Gastroesophageal sphincter (tissue), 4 donors: ENCODE data around the gene ZNF516. TPM values are rescaled to one million over a fixed set of nuclear protein-coding genes. Genes with fewer than 3 reads are reported as not detected.

Experiments used
- ATAC-seq: fragments of 150-250 bp; one replicate; pipeline ENCODE4 v1.9.1; 2016; ENCODE audit warnings: mild to moderate bottlenecking, moderate library complexity
- H3K27ac ChIP-seq, 4 donors: fragments of 200-600 bp; sonication (generic) in 3 of 4; 1 replicate in 3 of 4; 2 replicates in 1 of 4; pipeline ENCODE4 v1.5.1; 2016 to 2019
- H3K27me3 ChIP-seq: fragments of 200-600 bp; sonication (generic); one replicate; pipeline ENCODE4 v1.5.1; 2019
- H3K36me3 ChIP-seq, 2 donors: fragments of 200-600 bp; sonication (generic); one replicate each; pipeline ENCODE4 v1.5.1; 2019; ENCODE audit warnings: control low read depth in 1 of 2
- H3K4me1 ChIP-seq, 3 donors: fragments of 200-600 bp; sonication (generic); 1 replicate in 2 of 3; 2 replicates in 1 of 3; pipeline ENCODE4 v1.5.1; 2016 to 2019; ENCODE audit warnings: control low read depth in 2 of 3
- H3K4me3 ChIP-seq, 2 donors: fragments of 200-600 bp; sonication (generic); one replicate each; pipeline ENCODE4 v1.5.1; 2019; ENCODE audit warnings: mild to moderate bottlenecking in 1 of 2, moderate library complexity in 1 of 2
- H3K9me3 ChIP-seq, 3 donors: fragments of 200-600 bp; sonication (generic); one replicate each; pipeline ENCODE4 v1.5.1; 2017 to 2019; ENCODE audit warnings: control low read depth in 2 of 3
- CTCF ChIP-seq, 4 experiments: fragments of 200-600 bp in 2 of 4; fragments of 450-650 bp in 2 of 4; sonication (generic) in 1 of 4; IDR thresholded peaks; one replicate each; pipeline ENCODE4 v1.5.1; 2017 to 2019; ENCODE audit warnings: antibody characterized with exemption in 4 of 4, mild to moderate bottlenecking in 2 of 4, moderate library complexity in 2 of 4
- EP300 ChIP-seq: sonication (generic); formaldehyde crosslinking; IDR thresholded peaks from one replicate; pipeline ENCODE4 v1.6.1; 2017; ENCODE audit warnings: antibody characterized with exemption, mild to moderate bottlenecking
- POLR2A ChIP-seq, 2 donors: fragments of 450-650 bp; IDR thresholded peaks; one replicate each; pipeline ENCODE4 v1.6.1; 2017; ENCODE audit warnings: antibody characterized with exemption in 2 of 2, mild to moderate bottlenecking in 2 of 2, moderate library complexity in 1 of 2
- POLR2AphosphoS5 ChIP-seq: sonication (generic); formaldehyde crosslinking; IDR thresholded peaks from one replicate; pipeline ENCODE4 v1.6.1; 2017; ENCODE audit warnings: antibody characterized with exemption
- WGBS, 2 donors: methylation state at CpG; one replicate each; pipeline ENCODE4 v1.1.5; 2018; ENCODE audit warnings: low coverage in 1 of 2; 5-methylcytosine and 5-hydroxymethylcytosine counted together
- total RNA-seq, 4 donors: library from RNA; depleted of rRNA; stranded (reverse); fragments of >200 nt; gene quantifications; one replicate each; pipeline ENCODE4 v1.1.0, GENCODE V29; 2016

Gene ZNF516
- total RNA-seq, 4 donors from 2014 or later = 17.8 to 43.8 (median 29.9) TPM

GRCh38 chr18:76525911-76526310 is 30.9 kb upstream of the ZNF516 start:
- no peaks in the 10 kb centered on the region for H3K36me3 ChIP-seq
- H3K27ac ChIP-seq = peak overlapping the region in 1 of 4 donors; percentile 70
- H3K4me1 ChIP-seq = peaks cover 0 to 28% (median 4%) of the 10 kb centered on the region in 3 donors
- TF ChIP-seq POLR2AphosphoS5 (no peak), EP300 (no peak), CTCF (IDR thresholded peaks at IDR 0.05) (no peak), POLR2A (IDR thresholded peaks at IDR 0.05) (no peak)
- peaks cover 4% of the 10 kb centered on the region for H3K27me3 ChIP-seq
- WGBS, 2 donors = 62 to 76% methylated on average over 3 of the region's 3 CpGs
- H3K4me3 ChIP-seq = no peak overlapping the region
- H3K9me3 ChIP-seq = no peaks in the 10 kb centered on the region
- ATAC-seq = no peak

- WGBS, 2 donors = 35 to 52% methylated on average over 9 to 16 of the region's 20 CpGs
- peaks cover 4% of the 10 kb centered on the region for H3K27me3 ChIP-seq
- no peak for TF ChIP-seq POLR2AphosphoS5
- TF ChIP-seq EP300 = no peak
- TF ChIP-seq CTCF (IDR thresholded peaks at IDR 0.05) = no peak
- TF ChIP-seq POLR2A (IDR thresholded peaks at IDR 0.05) = no peak
Observed at GRCh38 chr18:76524900-76525698, 30.1 kb upstream of the ZNF516 start.

GRCh38 chr18:76524477-76524876 is 29.4 kb upstream of the ZNF516 start:
- ATAC-seq = no peak
- Histone ChIP-seq H3K4me3 (no peak overlapping the region), H3K27me3 (peaks cover 2% of the 10 kb centered on the region), H3K9me3 (no peaks in the 10 kb centered on the region), H3K36me3 (no peaks in the 10 kb centered on the region), H3K27ac (peak overlapping the region in 1 of 4 donors; percentile 70), H3K4me1 (peaks cover 0 to 28% (median 4%) of the 10 kb centered on the region in 3 donors)
- WGBS, 2 donors = 80 to 89% methylated on average over 2 of the region's 2 CpGs
- TF ChIP-seq POLR2AphosphoS5 (no peak), CTCF (IDR thresholded peaks at IDR 0.05) (no peak), POLR2A (IDR thresholded peaks at IDR 0.05) (no peak), EP300 (no peak)

More at GRCh38 chr18:76524900-76525698, 30.1 kb upstream of the ZNF516 start:
- H3K27ac ChIP-seq = peak overlapping the region in 3 of 4 donors; percentile 14 to 70 (median 60)
- peaks cover 0 to 28% (median 4%) of the 10 kb centered on the region in 3 donors for H3K4me1 ChIP-seq
- peak overlapping the region; percentile 21 to 44 for H3K4me3 ChIP-seq
- H3K9me3 ChIP-seq = no peaks in the 10 kb centered on the region
- H3K36me3 ChIP-seq = no peaks in the 10 kb centered on the region
- ATAC-seq = peak; percentile 44

DNA sequence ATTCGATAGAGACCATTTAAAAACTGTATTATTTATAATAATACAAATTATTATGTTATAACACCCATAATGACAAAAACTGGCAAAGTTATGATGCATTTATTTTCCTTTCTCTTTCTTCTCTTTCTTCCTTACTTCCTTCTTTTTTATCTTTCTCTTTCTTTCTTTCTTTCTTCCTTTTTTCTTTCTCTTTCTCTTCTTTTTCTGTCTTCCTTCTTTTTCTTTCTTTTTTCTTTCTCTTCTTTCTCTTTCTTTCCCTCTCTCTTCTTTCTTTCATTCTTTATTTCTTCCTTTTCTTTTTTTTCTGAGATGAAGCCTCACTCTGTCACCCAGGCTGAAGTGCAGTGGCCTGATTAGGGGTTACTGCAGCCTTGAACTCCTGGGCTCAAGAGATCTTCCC is 27.5 kb upstream of the ZNF516 start:
- H3K27ac ChIP-seq = peak overlapping the region in 2 of 4 donors; percentile 47 to 56
- H3K9me3 ChIP-seq = no peaks in the 10 kb centered on the region

GRCh38 chr18:76522122-76522503 is 27.1 kb upstream of the ZNF516 start:
- TF ChIP-seq POLR2A (IDR thresholded peaks at IDR 0.05) (no peak), EP300 (no peak), CTCF (IDR thresholded peaks at IDR 0.05) (no peak)
- Histone ChIP-seq H3K36me3 (no peaks in the 10 kb centered on the region), H3K9me3 (no peaks in the 10 kb centered on the region), H3K4me1 (peaks cover 0 to 17% (median 0%) of the 10 kb centered on the region in 3 donors), H3K27me3 (no peaks in the 10 kb centered on the region), H3K27ac (peak overlapping the region in 3 of 4 donors; percentile 44 to 56 (median 47)), H3K4me3 (no peak overlapping the region)
- WGBS, 2 donors = 69 to 79% methylated on average over 13 to 16 of the region's 19 CpGs
- no peak for ATAC-seq

More for the DNA sequence above, 27.5 kb upstream of the ZNF516 start:
- H3K4me1 ChIP-seq = peaks cover 0 to 18% (median 0%) of the 10 kb centered on the region in 3 donors
- no peak overlapping the region for H3K4me3 ChIP-seq
- no peaks in the 10 kb centered on the region for H3K36me3 ChIP-seq
- no peak for TF ChIP-seq EP300
- ATAC-seq = no peak
- 67 to 82% methylated on average over 1 of the region's 1 CpG for WGBS, 2 donors
- H3K27me3 ChIP-seq = no peaks in the 10 kb centered on the region
